Coronary artery (tissue), 2 donors: Measurements from ENCODE around the gene TMEM132D.
"Not testable (repeated sequence)": the region's sequence is repeated elsewhere in the genome, so short reads cannot be mapped to it uniquely, and the experiment has no call there.

ENCODE experiments used
- DNase-seq: peaks from one replicate; pipeline ENCODE4 v3.0.0-alpha.2; 2017; ENCODE audit warnings: low spot score
- H3K27ac ChIP-seq, 2 donors: fragments of 200-600 bp; sonication (generic); one replicate each; pipeline ENCODE4 v1.5.1; 2016 to 2019
- H3K4me3 ChIP-seq: fragments of 200-600 bp; sonication (generic); 2 replicates; pipeline ENCODE4 v1.5.1; 2016; ENCODE audit warnings: mild to moderate bottlenecking, moderate library complexity
- TF ChIP-seq, protein P1 (sequence below): fragments of 200-600 bp; sonication (generic); IDR thresholded peaks from one replicate; pipeline ENCODE4 v1.5.1; 2019; ENCODE audit warnings: antibody characterized with exemption

The TMEM132D gene

DNA sequence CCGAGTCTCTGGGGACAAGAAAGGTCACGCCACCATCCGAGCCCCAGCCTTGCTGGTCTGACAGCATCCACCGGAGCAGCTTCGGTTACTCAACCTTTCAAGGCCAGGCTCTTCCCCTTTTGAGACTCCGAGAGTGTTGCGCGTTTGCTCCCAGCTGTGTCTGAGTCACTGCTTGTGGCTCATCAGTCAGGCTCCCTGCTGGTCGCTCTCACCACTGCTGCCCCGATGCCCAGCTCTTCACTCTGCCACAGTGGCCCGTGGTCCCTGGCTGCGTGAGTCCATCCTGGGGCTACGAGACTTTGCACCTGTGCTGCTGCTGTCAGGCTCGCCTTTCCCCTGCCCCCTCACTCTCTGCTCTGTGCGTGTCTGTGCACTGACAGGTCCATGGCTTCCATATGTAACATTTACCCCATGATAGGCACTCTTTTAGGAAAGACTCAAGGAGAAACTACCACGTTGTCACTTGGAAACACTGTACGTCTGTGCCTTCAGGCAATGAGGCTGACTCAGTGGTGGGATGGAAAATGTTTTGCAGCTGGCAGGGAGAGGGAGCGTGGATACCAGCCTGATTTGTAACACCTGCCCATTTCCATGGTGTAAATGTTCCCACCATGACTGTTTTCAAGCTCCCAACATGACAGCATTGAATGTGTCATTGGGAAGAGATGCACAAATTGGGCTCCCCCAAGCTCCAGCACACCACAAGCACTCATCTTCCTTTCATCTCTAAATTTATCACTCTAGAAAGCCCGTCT lies 350.7 kb downstream of the TMEM132D start:
- TF ChIP-seq, protein P1, sequence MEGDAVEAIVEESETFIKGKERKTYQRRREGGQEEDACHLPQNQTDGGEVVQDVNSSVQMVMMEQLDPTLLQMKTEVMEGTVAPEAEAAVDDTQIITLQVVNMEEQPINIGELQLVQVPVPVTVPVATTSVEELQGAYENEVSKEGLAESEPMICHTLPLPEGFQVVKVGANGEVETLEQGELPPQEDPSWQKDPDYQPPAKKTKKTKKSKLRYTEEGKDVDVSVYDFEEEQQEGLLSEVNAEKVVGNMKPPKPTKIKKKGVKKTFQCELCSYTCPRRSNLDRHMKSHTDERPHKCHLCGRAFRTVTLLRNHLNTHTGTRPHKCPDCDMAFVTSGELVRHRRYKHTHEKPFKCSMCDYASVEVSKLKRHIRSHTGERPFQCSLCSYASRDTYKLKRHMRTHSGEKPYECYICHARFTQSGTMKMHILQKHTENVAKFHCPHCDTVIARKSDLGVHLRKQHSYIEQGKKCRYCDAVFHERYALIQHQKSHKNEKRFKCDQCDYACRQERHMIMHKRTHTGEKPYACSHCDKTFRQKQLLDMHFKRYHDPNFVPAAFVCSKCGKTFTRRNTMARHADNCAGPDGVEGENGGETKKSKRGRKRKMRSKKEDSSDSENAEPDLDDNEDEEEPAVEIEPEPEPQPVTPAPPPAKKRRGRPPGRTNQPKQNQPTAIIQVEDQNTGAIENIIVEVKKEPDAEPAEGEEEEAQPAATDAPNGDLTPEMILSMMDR: no peak
- no peak overlapping the region for H3K27ac ChIP-seq

DNA sequence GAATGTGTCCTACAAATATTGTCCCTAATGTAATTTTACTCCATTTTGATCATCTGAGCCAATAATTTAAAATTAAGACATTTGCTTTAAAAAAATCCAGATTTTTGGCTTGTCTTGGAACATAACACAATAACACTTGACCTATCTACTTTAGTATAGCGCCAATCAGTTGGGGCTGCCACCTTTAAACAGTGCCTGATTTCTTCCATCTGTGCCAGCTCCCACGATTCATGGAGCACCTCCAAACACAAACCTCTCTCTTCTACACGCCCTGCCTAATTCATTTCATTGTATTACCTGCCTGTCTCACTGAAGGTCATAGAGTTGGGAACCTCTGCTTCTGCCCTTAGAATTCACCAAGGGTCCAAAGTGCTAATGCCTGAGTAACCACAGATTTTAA lies 352.4 kb downstream of the TMEM132D start:
- Histone ChIP-seq H3K27ac (no peak overlapping the region), H3K4me3 (no peak overlapping the region)
- DNase-seq: no peak
- TF ChIP-seq, protein P1: no peak

More for the DNA sequence above, 350.7 kb downstream of the TMEM132D start:
- DNase-seq: no peak
- no peak overlapping the region for H3K4me3 ChIP-seq

DNA sequence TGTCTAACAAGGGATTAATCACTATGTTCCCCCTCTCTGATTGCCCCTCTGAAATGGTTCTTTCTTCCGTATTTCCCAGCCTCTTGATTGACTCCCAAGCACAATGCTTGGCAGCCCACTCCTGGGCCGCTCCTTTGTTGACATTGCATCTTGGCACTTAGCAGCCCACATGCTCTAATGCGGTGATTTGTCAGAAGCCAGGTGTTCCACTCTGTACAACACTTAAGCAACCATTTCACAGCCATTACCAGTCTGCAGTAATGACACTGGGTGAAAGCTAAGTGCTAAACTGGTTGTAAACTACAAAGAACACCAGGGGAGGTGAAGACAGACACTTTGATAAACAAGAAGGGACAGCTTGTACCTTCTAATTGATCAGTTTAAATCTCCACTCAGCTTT lies 353.5 kb downstream of the TMEM132D start:
- no peak for DNase-seq
- Histone ChIP-seq H3K4me3 (no peak overlapping the region), H3K27ac (no peak overlapping the region)
- TF ChIP-seq, protein P1: no peak

DNA sequence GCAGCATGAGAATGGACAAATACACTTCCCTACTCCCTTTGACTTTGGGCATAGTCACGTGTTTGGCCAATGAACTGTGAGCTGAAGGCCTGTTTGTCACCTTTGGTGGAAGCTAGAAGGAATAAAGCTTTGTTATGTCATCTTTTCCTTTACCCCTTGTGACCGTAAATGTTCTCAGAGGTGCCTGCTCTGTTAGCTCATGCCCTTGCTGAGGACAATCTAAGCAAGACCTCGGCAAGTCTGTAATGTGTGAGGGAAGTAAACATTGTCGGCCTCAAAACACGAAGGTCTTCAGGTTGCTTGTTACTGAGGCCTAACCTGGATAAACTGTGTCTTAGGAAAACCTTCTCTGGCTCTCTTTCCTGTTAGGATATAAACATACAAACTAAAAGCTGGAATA lies 354.2 kb downstream of the TMEM132D start:
- Histone ChIP-seq H3K4me3 (no peak overlapping the region), H3K27ac (no peak overlapping the region)
- DNase-seq: no peak
- TF ChIP-seq, protein P1: no peak

DNA sequence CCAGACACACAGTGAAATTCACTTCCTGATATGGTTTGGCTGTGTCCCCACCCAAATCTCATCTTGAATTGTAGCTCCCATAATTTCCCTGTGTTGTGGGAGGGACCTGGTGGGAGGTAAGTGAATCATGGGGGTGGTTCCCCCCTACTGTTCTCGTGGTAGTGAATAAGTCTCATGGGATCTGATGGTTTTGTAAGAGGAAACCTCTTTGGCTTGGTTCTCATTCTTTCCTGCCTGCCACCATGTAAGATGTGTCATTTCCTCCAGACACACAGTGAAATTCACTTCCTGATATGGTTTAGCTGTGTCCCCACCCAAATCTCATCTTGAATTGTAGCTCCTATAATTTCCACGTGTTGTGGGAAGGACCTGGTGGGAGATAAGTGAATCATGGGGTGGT lies 354.8 kb downstream of the TMEM132D start:
- not testable (repeated sequence) for H3K4me3 ChIP-seq, H3K27ac ChIP-seq, DNase-seq

DNA sequence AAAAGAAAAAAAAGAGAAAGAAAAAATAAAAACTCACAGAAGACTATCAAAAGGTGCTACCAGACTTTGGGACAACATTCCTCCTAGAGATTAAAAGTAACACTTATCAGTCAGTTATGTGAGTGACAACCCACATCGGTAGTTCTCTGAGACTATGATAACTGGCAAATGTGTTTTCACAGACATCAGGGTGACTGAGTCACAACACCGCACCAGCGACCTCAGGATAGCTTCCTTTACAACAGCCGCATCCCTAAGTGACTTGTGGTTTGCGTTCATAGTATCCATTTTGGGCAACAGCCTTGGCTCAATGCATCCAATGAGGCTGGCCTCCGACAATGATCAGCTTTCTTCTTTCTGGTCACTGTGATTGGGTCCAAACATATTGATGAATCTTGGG lies 359.1 kb downstream of the TMEM132D start:
- TF ChIP-seq, protein P1: no peak
- H3K27ac ChIP-seq: no peak overlapping the region
- H3K4me3 ChIP-seq: no peak overlapping the region
- no peak for DNase-seq

DNA sequence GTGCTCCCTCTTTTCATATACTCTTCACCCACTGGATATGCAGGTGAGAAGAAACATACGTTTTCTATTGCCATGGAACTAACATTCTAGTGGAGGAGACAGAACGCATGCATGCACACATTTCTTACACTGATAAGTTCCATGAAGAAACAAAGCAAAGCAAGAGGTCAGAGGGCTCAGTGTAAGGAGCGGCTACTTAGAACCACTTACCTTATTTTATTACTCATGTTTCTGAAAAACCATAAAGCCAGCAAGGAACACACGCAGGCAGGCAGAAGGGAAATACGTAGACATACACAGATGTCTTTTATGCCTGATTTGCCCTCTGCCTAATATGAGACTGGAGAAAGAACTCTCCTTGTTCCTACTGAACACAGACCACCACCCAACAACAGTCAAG lies 362.9 kb downstream of the TMEM132D start:
- DNase-seq: no peak
- TF ChIP-seq, protein P1: no peak
- Histone ChIP-seq H3K27ac (no peak overlapping the region), H3K4me3 (no peak overlapping the region)
